GM10248 (cell line): ENCODE data around the gene MTOR.
"Not testable (repeated sequence)": the region's sequence is repeated elsewhere in the genome, so short reads cannot be mapped to it uniquely, and the experiment has no call there.

Experiments
- CTCF ChIA-PET: fragments of 300-600 bp; sonication (Branson Sonifier 250); formaldehyde crosslinking; extraction: SDS; loops from one replicate; lab custom pipeline; 2021; ENCODE audit warnings: antibody characterized with exemption; lab: Yijun Ruan, JAX
- POLR2A ChIA-PET: fragments of 350-650 bp; sonication (Branson Sonifier 250); formaldehyde crosslinking; extraction: SDS; loops from one replicate; lab custom pipeline; 2020; ENCODE audit warnings: antibody characterized with exemption; lab: Yijun Ruan, JAX
- DNase-seq: peaks from one replicate; pipeline ENCODE4 v3.0.0; 2012; ENCODE audit errors: extremely low spot score
- CTCF ChIP-seq: IDR thresholded peaks from 2 replicates; pipeline ENCODE4 v1.5.1; 2012; ENCODE audit warnings: mild to moderate bottlenecking, low read depth; ENCODE audit errors: extremely low read depth, missing control alignments, control extremely low read depth

Gene MTOR

DNA sequence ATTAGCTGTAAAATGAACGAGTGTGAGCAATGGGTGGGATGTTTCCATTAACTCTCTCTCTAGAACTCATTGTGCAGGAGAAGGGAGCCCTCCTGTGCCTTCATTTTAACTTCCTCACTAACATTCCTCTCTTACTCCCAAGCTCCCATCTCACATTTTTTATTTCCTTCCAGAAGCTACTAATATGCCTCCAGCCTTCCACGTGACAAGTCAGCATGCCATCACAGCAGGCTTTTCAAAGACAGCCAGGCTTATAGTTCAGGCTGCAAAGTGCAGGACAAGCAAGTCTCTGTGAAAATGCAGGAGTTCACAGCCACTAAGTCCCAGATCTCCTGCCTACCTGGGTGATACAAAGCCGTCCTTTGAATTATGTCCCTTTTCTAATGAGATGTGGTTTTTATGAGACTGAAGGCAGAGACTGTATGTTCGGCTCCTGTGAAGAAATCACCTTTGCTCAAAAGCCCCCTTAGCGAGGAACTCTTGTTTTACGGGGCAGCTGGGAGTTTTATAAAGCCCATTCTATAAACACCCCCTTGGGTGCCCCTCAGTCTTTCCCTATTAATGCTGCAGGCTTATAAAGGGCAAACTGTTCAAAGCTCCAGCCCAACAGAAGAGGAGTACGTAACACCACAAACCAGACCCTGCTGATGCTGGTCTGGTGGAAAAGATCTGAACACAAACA, 87.9 kb downstream of the MTOR start:
- no peak for DNase-seq
- TF ChIP-seq CTCF: no peak
- ChIA-PET POLR2A (no interaction called here), CTCF (interaction anchor here (1.1 to 1.2 kb wide), 2 partner anchors 21 to 27 kb away, joined by 3 read pairs; no protein-coding TSS in a partner anchor)

DNA sequence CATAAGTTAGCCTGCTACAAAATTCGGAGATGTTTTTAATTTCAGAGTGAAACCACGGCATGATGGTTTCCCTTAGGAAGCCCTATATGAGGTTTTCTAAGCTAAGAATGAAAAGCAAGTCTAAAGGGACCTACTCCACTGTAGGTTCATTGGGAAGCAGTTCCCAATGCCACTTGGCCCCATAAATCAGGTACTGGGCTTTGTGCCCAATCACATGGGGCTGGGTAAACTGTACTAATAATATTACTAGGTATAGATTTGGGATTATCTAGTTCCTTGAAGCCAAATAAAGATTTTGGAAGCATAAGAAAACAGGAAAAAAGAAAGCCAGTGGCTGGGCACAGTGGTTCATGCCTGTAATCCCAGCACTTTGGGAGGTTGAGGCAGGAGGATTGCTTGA, 92.2 kb downstream of the MTOR start:
- POLR2A ChIA-PET: no interaction called here
- CTCF ChIA-PET: interaction anchor here (1.4 kb wide), 1 partner anchor 10 kb away, joined by 4 read pairs; no protein-coding TSS in a partner anchor
- no peak for DNase-seq
- TF ChIP-seq CTCF: no peak

DNA sequence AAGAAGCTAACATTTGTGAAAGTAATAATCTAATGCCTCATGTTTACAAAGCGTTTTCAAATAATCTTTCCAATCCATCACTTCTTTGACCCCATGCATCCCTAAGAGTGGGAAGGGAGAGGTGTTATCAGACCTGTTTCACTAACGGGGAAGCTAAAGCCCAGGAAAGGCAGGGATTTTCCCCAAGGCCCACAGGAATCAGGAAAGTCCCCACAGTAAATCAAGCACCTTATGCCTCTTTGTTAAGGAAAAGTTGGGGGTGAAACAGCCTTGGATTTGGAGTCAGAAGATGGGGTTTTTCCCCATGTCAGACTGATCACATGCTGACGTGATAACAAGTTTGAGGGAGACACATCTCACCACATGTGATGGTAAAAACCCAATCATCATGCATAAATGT, 93.1 kb downstream of the MTOR start:
- no peak for DNase-seq
- TF ChIP-seq CTCF: no peak
- ChIA-PET POLR2A (no interaction called here), CTCF (interaction anchor here (0.5 to 1.4 kb wide), 4 partner anchors 11 to 203 kb away, joined by 3 to 4 read pairs (median 4); no protein-coding TSS in a partner anchor)

- no peak for DNase-seq
- no peak for TF ChIP-seq CTCF
- ChIA-PET CTCF (interaction anchor here (0.5 to 1.8 kb wide), 5 partner anchors 10 to 204 kb away, joined by 3 to 4 read pairs (median 3); no protein-coding TSS in a partner anchor), POLR2A (no interaction called here)
Observed at GRCh38 chr1:11168731-11169130, 93.6 kb downstream of the MTOR start.

DNA sequence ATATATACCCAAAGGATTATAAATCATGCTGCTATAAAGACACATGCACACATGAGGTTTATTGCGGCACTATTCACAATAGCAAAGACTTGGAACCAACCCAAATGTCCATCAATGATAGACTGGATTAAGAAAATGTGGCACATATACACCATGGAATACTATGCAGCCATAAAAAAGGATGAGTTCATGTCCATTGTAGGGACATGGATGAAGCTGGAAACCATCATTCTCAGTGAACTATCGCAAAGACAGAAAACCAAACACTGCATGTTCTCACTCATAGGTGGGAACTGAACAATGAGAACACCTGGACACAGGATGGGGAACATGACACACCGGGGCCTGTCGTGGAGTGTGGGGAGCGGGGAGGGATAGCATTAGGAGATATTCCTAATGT, 95.6 kb downstream of the MTOR start:
- POLR2A ChIA-PET, DNase-seq: not testable (repeated sequence)
- CTCF ChIA-PET: interaction anchor here (1.0 kb wide), 1 partner anchor 129 kb away, joined by 3 read pairs; no protein-coding TSS in a partner anchor

- POLR2A ChIA-PET, DNase-seq, CTCF ChIA-PET: not testable (repeated sequence)
Observed at GRCh38 chr1:11162752-11163151, 99.6 kb downstream of the MTOR start.

DNA sequence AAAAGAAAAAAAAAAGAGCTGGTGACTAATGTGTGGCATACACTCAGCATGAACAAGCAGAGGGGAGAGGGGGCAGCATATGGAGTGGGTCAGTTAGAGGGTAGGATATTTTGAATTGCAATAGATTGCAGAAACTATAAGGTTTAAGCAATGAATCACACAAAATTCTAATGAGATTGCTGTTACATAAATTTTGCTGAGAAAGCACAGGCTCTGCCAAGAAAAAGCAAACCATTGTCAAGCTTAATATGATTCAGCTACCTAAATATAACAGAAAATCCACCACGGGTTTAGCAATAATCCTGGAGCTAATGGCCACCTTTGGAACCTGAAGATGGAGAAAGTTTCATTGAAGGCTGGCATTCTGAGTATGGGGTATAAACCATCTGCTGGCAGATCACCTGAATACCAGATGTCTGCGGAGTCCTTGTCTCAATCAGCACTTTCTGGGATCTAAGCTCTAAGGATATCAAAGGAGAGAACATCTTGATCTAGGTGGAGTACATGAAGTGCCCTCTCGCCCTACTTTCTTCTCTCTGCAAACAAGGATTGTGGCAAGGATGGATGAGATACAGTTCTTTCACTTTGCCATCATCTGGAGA, 103.5 kb downstream of the MTOR start:
- no peak for TF ChIP-seq CTCF
- DNase-seq: no peak
- CTCF ChIA-PET: interaction anchor here (0.9 to 1.4 kb wide), 3 partner anchors 11 to 121 kb away, joined by 3 to 4 read pairs (median 3); no protein-coding TSS in a partner anchor
- POLR2A ChIA-PET: no interaction called here
